NCI-H146 (cell line): ENCODE results near the gene LGI2.

Experiments used
- DNase-seq: peaks from one replicate; lab custom pipeline; 2025; lab: John Stamatoyannopoulos, UW

The LGI2 gene

GRCh38 chr4:24993551-24994080, 37.1 kb downstream of the LGI2 start:
- no peak for DNase-seq

- no peak for DNase-seq
Observed at GRCh38 chr4:24992968-24993367, 37.8 kb downstream of the LGI2 start.

- DNase-seq, result no peak
Observed at GRCh38 chr4:24991015-24991414, 39.7 kb downstream of the LGI2 start.

- no peak for DNase-seq
Observed at GRCh38 chr4:24989327-24989726, 41.4 kb downstream of the LGI2 start.

GRCh38 chr4:24988776-24989175, 42.0 kb downstream of the LGI2 start:
- peak; percentile 33 for DNase-seq

- no peak for DNase-seq
Observed at GRCh38 chr4:24984602-24985532, 45.9 kb downstream of the LGI2 start.

GRCh38 chr4:24980740-24981139, 50.0 kb downstream of the LGI2 start:
- no peak for DNase-seq

- peak; percentile 50 for DNase-seq
Observed at GRCh38 chr4:24980064-24980690, 50.6 kb downstream of the LGI2 start.

GRCh38 chr4:24979554-24979953, 51.2 kb downstream of the LGI2 start:
- DNase-seq, result no peak

GRCh38 chr4:24978291-24979075, 52.3 kb downstream of the LGI2 start:
- DNase-seq, result no peak

- DNase-seq, result no peak
Observed at GRCh38 chr4:24975510-24975909, 55.2 kb downstream of the LGI2 start.

GRCh38 chr4:24973747-24974601, 56.8 kb downstream of the LGI2 start:
- DNase-seq, result peak; percentile 13

GRCh38 chr4:24973404-24973746, 57.4 kb downstream of the LGI2 start:
- DNase-seq, result no peak

- peak; percentile 22 for DNase-seq
Observed at GRCh38 chr4:24971192-24971591, 59.6 kb downstream of the LGI2 start.

- DNase-seq, result no peak
Observed at GRCh38 chr4:24970635-24971034, 60.1 kb downstream of the LGI2 start.

GRCh38 chr4:24970191-24970590, 60.6 kb downstream of the LGI2 start:
- no peak for DNase-seq

- DNase-seq, result no peak
Observed at GRCh38 chr4:24969486-24969885, 61.3 kb downstream of the LGI2 start.

- DNase-seq, result no peak
Observed at GRCh38 chr4:24968992-24969391, 61.8 kb downstream of the LGI2 start.

- DNase-seq, result no peak
Observed at GRCh38 chr4:24968278-24968677, 62.5 kb downstream of the LGI2 start.

- DNase-seq, result no peak
Observed at GRCh38 chr4:24967346-24967745, 63.4 kb downstream of the LGI2 start.

GRCh38 chr4:24966076-24966475, 64.7 kb downstream of the LGI2 start:
- no peak for DNase-seq
